ENCODE measurements around the gene PREB.
A peak's percentile ranks its signal among the peaks of the same experiment; 100 is the strongest.
"Not testable (repeated sequence)": the region's sequence is repeated elsewhere in the genome, so short reads cannot be mapped to it uniquely, and the experiment has no call there.

Gene PREB

GRCh38 chr2:27123302-27124150 lies 10.9 kb downstream of the PREB start, which contains the start of gene ABHD1:
TSS of gene ABHD1 (plus strand) at chr2:27123815. CDS start at chr2:27123949, 134 bp downstream.
- no peaks in the 10 kb centered on the region for H3K36me3 Mint-ChIP-seq (ENCODE audit: low read depth)
- peaks cover 23% of the 10 kb centered on the region for H3K4me1 Mint-ChIP-seq (ENCODE audit: low read depth)
- peak within 1 kb of the TSS; percentile 82 for H3K4me3 Mint-ChIP-seq
- H3K27ac Mint-ChIP-seq = peak within 1 kb of the TSS; percentile 72
- no peaks in the 10 kb centered on the region for H3K9me3 Mint-ChIP-seq
- H3K27me3 Mint-ChIP-seq = peaks cover 28% of the 10 kb centered on the region

- Mint-ChIP-seq H3K27ac (no peak overlapping the region), H3K4me3 (peak overlapping the region; percentile 82), H3K9me3 (no peaks in the 10 kb centered on the region), H3K27me3 (peaks cover 31% of the 10 kb centered on the region), H3K36me3 (ENCODE audit: low read depth) (no peaks in the 10 kb centered on the region), H3K4me1 (ENCODE audit: low read depth) (peaks cover 23% of the 10 kb centered on the region)
These were observed 11.6 kb downstream of the PREB start for GRCh38 chr2:27122791-27123190.

- H3K27ac Mint-ChIP-seq = no peak overlapping the region
- H3K4me1 Mint-ChIP-seq (ENCODE audit: low read depth) = peaks cover 23% of the 10 kb centered on the region
- H3K9me3 Mint-ChIP-seq = no peaks in the 10 kb centered on the region
- peaks cover 39% of the 10 kb centered on the region for H3K27me3 Mint-ChIP-seq
- no peak overlapping the region for H3K4me3 Mint-ChIP-seq
- H3K36me3 Mint-ChIP-seq (ENCODE audit: low read depth) = no peaks in the 10 kb centered on the region
These were observed 12.5 kb downstream of the PREB start for GRCh38 chr2:27121906-27122305.

- H3K4me1 Mint-ChIP-seq (ENCODE audit: low read depth) = peaks cover 23% of the 10 kb centered on the region
- peaks cover 39% of the 10 kb centered on the region for H3K27me3 Mint-ChIP-seq
- not testable (repeated sequence) for H3K9me3 Mint-ChIP-seq; H3K36me3 Mint-ChIP-seq (ENCODE audit: low read depth)
- peak overlapping the region; percentile 88 for H3K27ac Mint-ChIP-seq
- peak overlapping the region; percentile 84 for H3K4me3 Mint-ChIP-seq
These were observed 15.1 kb downstream of the PREB start for GRCh38 chr2:27119330-27119670.

GRCh38 chr2:27118525-27119329 lies 15.7 kb downstream of the PREB start, which contains the start of gene CGREF1:
TSS of gene CGREF1 (minus strand) at chr2:27119128. CDS start at chr2:27104366, 14,762 bp downstream.
- Mint-ChIP-seq H3K4me3 (peak within 1 kb of the TSS; percentile 84), H3K27me3 (peaks cover 39% of the 10 kb centered on the region), H3K4me1 (ENCODE audit: low read depth) (peaks cover 17% of the 10 kb centered on the region), H3K9me3 (no peaks in the 10 kb centered on the region), H3K36me3 (ENCODE audit: low read depth) (no peaks in the 10 kb centered on the region), H3K27ac (peak within 1 kb of the TSS; percentile 88)

GRCh38 chr2:27117995-27118524 lies 16.4 kb downstream of the PREB start:
- H3K36me3 Mint-ChIP-seq (ENCODE audit: low read depth) = no peaks in the 10 kb centered on the region
- no peak overlapping the region for H3K27ac Mint-ChIP-seq
- peaks cover 14% of the 10 kb centered on the region for H3K4me1 Mint-ChIP-seq (ENCODE audit: low read depth)
- peaks cover 39% of the 10 kb centered on the region for H3K27me3 Mint-ChIP-seq
- H3K9me3 Mint-ChIP-seq = no peaks in the 10 kb centered on the region
- peak overlapping the region; percentile 73 for H3K4me3 Mint-ChIP-seq

- Mint-ChIP-seq H3K27me3 (peaks cover 24% of the 10 kb centered on the region), H3K4me3 (no peak overlapping the region), H3K9me3 (no peaks in the 10 kb centered on the region), H3K27ac (no peak overlapping the region), H3K36me3 (ENCODE audit: low read depth) (no peaks in the 10 kb centered on the region), H3K4me1 (ENCODE audit: low read depth) (peaks cover 11% of the 10 kb centered on the region)
These were observed 18.9 kb downstream of the PREB start for GRCh38 chr2:27115519-27115918.

GRCh38 chr2:27111392-27112078 lies 22.9 kb downstream of the PREB start:
- not testable (repeated sequence) for H3K4me1 Mint-ChIP-seq (ENCODE audit: low read depth); H3K27me3 Mint-ChIP-seq; H3K36me3 Mint-ChIP-seq (ENCODE audit: low read depth); H3K27ac Mint-ChIP-seq; H3K9me3 Mint-ChIP-seq; H3K4me3 Mint-ChIP-seq

- H3K36me3 Mint-ChIP-seq (ENCODE audit: low read depth); H3K4me1 Mint-ChIP-seq (ENCODE audit: low read depth); H3K9me3 Mint-ChIP-seq; H3K27me3 Mint-ChIP-seq; H3K27ac Mint-ChIP-seq; H3K4me3 Mint-ChIP-seq: not testable (repeated sequence)
These were observed 23.7 kb downstream of the PREB start for GRCh38 chr2:27110603-27111352.

- Mint-ChIP-seq H3K9me3 (no peaks in the 10 kb centered on the region), H3K4me1 (ENCODE audit: low read depth) (no peaks in the 10 kb centered on the region), H3K27me3 (peaks cover 3% of the 10 kb centered on the region), H3K27ac (no peak overlapping the region), H3K4me3 (no peak overlapping the region), H3K36me3 (ENCODE audit: low read depth) (no peaks in the 10 kb centered on the region)
These were observed 25.4 kb downstream of the PREB start for GRCh38 chr2:27109083-27109482.

GRCh38 chr2:27108221-27108620 lies 26.2 kb downstream of the PREB start:
- Mint-ChIP-seq H3K4me3 (no peak overlapping the region), H3K27ac (no peak overlapping the region), H3K4me1 (ENCODE audit: low read depth) (no peaks in the 10 kb centered on the region), H3K9me3 (no peaks in the 10 kb centered on the region), H3K36me3 (ENCODE audit: low read depth) (no peaks in the 10 kb centered on the region), H3K27me3 (peaks cover 3% of the 10 kb centered on the region)

- H3K27ac Mint-ChIP-seq = no peak overlapping the region
- H3K4me3 Mint-ChIP-seq = no peak overlapping the region
- H3K27me3 Mint-ChIP-seq = peaks cover 3% of the 10 kb centered on the region
- H3K36me3 Mint-ChIP-seq (ENCODE audit: low read depth) = no peaks in the 10 kb centered on the region
- H3K4me1 Mint-ChIP-seq (ENCODE audit: low read depth) = no peaks in the 10 kb centered on the region
- H3K9me3 Mint-ChIP-seq = no peaks in the 10 kb centered on the region
These were observed 28.5 kb downstream of the PREB start for GRCh38 chr2:27105981-27106380.

GRCh38 chr2:27102329-27102728 lies 32.1 kb downstream of the PREB start:
- Mint-ChIP-seq H3K9me3 (no peaks in the 10 kb centered on the region), H3K36me3 (ENCODE audit: low read depth) (no peaks in the 10 kb centered on the region), H3K4me3 (no peak overlapping the region), H3K27ac (no peak overlapping the region), H3K4me1 (ENCODE audit: low read depth) (no peaks in the 10 kb centered on the region), H3K27me3 (peaks cover 3% of the 10 kb centered on the region)

- H3K4me3 Mint-ChIP-seq = no peak overlapping the region
- H3K27me3 Mint-ChIP-seq = no peaks in the 10 kb centered on the region
These were observed 34.4 kb downstream of the PREB start for GRCh38 chr2:27100036-27100435.

More at GRCh38 chr2:27100036-27100435, 34.4 kb downstream of the PREB start:
- no peaks in the 10 kb centered on the region for H3K36me3 Mint-ChIP-seq (ENCODE audit: low read depth)
- H3K4me1 Mint-ChIP-seq (ENCODE audit: low read depth) = peaks cover 10% of the 10 kb centered on the region
- H3K27ac Mint-ChIP-seq = no peak overlapping the region
- H3K9me3 Mint-ChIP-seq = no peaks in the 10 kb centered on the region
